Liver (tissue), 9 donors: ENCODE results near the gene KNDC1. TPM values are rescaled to one million over a fixed set of nuclear protein-coding genes. Genes with fewer than 3 reads are reported as not detected.

Source experiments
- DNase-seq: peaks from one replicate; pipeline ENCODE4 v3.0.0-alpha.2; 2017; ENCODE audit warnings: low spot score
- H3K27ac ChIP-seq, 2 donors: one replicate each; pipeline ENCODE4 v1.7.0; 2013; ENCODE audit warnings: inconsistent platforms in 2 of 2, low read length in 2 of 2, control low read depth in 1 of 2, low read depth in 1 of 2, mild to moderate bottlenecking in 1 of 2
- H3K27me3 ChIP-seq, 4 donors: one replicate each; pipeline versions ENCODE4 v1.6.1 to v1.7.0; 2013; ENCODE audit warnings: low read length in 3 of 4, inconsistent platforms in 1 of 4, mild to moderate bottlenecking in 1 of 4, moderate library complexity in 1 of 4; ENCODE audit not compliant: control insufficient read depth in 4 of 4, insufficient read depth in 4 of 4
- H3K36me3 ChIP-seq, 4 donors: one replicate each; pipeline versions ENCODE4 v1.6.1 to v1.7.0; 2013; ENCODE audit warnings: low read length in 3 of 4, mild to moderate bottlenecking in 3 of 4, low read depth in 1 of 4, moderate library complexity in 1 of 4; ENCODE audit not compliant: control insufficient read depth in 4 of 4, insufficient read depth in 3 of 4
- H3K4me1 ChIP-seq, 4 donors: one replicate each; pipeline versions ENCODE4 v1.6.1 to v1.7.0; 2013; ENCODE audit warnings: low read length in 3 of 4, mild to moderate bottlenecking in 3 of 4, moderate library complexity in 1 of 4; ENCODE audit not compliant: control insufficient read depth in 4 of 4, insufficient read depth in 4 of 4
- H3K4me3 ChIP-seq, 3 donors: one replicate each; pipeline versions ENCODE4 v1.6.1 to v1.7.0; 2013; ENCODE audit warnings: low read length in 3 of 3, control low read depth in 1 of 3, low read depth in 1 of 3, mild to moderate bottlenecking in 1 of 3
- H3K9ac ChIP-seq, 2 donors: one replicate each; pipeline ENCODE4 v1.7.0; 2013; ENCODE audit warnings: low read length in 2 of 2, mild to moderate bottlenecking in 2 of 2, moderate library complexity in 2 of 2, control low read depth in 1 of 2, low read depth in 1 of 2
- H3K9me3 ChIP-seq, 4 donors: one replicate each; pipeline versions ENCODE4 v1.6.1 to v1.7.0; 2013; ENCODE audit warnings: low read length in 3 of 4; ENCODE audit not compliant: control insufficient read depth in 4 of 4
- FOXA1 ChIP-seq: IDR thresholded peaks from 2 replicates; pipeline ENCODE4 v1.6.1; 2016; ENCODE audit warnings: antibody characterized with exemption
- GABPA ChIP-seq, 2 donors: IDR thresholded peaks in 1 of 2; conservative IDR thresholded peaks in 1 of 2; 2 replicates each; pipeline ENCODE4 v1.6.1; 2016; ENCODE audit warnings: antibody characterized with exemption in 2 of 2, mild to moderate bottlenecking in 1 of 2, moderate library complexity in 1 of 2
- HNF4A ChIP-seq, 2 donors: conservative IDR thresholded peaks; 2 replicates each; pipeline ENCODE4 v1.6.1; 2016; ENCODE audit warnings: antibody characterized with exemption in 2 of 2, mild to moderate bottlenecking in 2 of 2
- JUND ChIP-seq, 2 donors: IDR thresholded peaks; 2 replicates each; pipeline ENCODE4 v1.6.1; 2016; ENCODE audit warnings: antibody characterized with exemption in 2 of 2
- NR2F2 ChIP-seq: IDR thresholded peaks from 2 replicates; pipeline ENCODE4 v1.6.1; 2016; ENCODE audit warnings: antibody characterized with exemption
- RAD21 ChIP-seq, 2 donors: IDR thresholded peaks; 2 replicates each; pipeline ENCODE4 v1.6.1; 2016; ENCODE audit warnings: antibody characterized with exemption in 2 of 2, mild to moderate bottlenecking in 2 of 2
- RXRA ChIP-seq, 2 donors: IDR thresholded peaks; 2 replicates each; pipeline ENCODE4 v1.6.1; 2017 to 2018; ENCODE audit warnings: antibody characterized with exemption in 2 of 2, mild to moderate bottlenecking in 1 of 2
- SP1 ChIP-seq: IDR thresholded peaks from 2 replicates; pipeline ENCODE4 v1.6.1; 2018; ENCODE audit warnings: antibody characterized with exemption, mild to moderate bottlenecking
- TAF1 ChIP-seq: conservative IDR thresholded peaks from 2 replicates; pipeline ENCODE4 v1.6.1; 2016; ENCODE audit warnings: antibody characterized with exemption, mild to moderate bottlenecking
- YY1 ChIP-seq: IDR thresholded peaks from 2 replicates; pipeline ENCODE4 v1.6.1; 2016; ENCODE audit warnings: antibody characterized with exemption, mild to moderate bottlenecking
- WGBS: extraction: QIAGEN DNeasy Blood & Tissue Kit; methylation state at CpG from one replicate; pipeline ENCODE4 v1.1.7; 2013; 5-methylcytosine and 5-hydroxymethylcytosine counted together
- polyA plus RNA-seq, 2 donors: library from polyadenylated mRNA; stranded (reverse) in 1 of 2; unstranded in 1 of 2; fragments of 200-250 nt in 1 of 2; fragments of >200 nt in 1 of 2; fragmentation: Nextera tagmentation in 1 of 2; extraction: Ambion mirVana in 1 of 2; gene quantifications; one replicate each; pipeline versions ENCODE4 v1.2.1 to v1.2.3, GENCODE V29; 2013 to 2015
- total RNA-seq, 2 donors: library from RNA; depleted of rRNA; stranded (reverse); fragments of >200 nt; gene quantifications; one replicate each; pipeline ENCODE4 v1.2.3, GENCODE V29; 2014
- TF ChIP-seq, protein P1 (sequence below): IDR thresholded peaks from 2 replicates; pipeline ENCODE4 v1.6.1; 2016; ENCODE audit warnings: antibody characterized with exemption
- TF ChIP-seq, protein P2 (sequence below): IDR thresholded peaks from 2 replicates; pipeline ENCODE4 v1.6.1; 2016; ENCODE audit warnings: antibody characterized with exemption, mild to moderate bottlenecking
- TF ChIP-seq, protein P3 (sequence below): fragments of 150-350 bp; IDR thresholded peaks from 2 replicates; pipeline ENCODE4 v1.5.1; 2017; ENCODE audit warnings: improper control_type of control experiment, low read depth, low read length; ENCODE audit not compliant: missing input control
- TF ChIP-seq, protein P4 (sequence below): IDR thresholded peaks from 2 replicates; pipeline ENCODE4 v1.6.1; 2016; ENCODE audit warnings: antibody characterized with exemption
- donor health status: healthy.
- donor health status: healthy.
- donor health status: healthy.
- donor health status: healthy.
- donor health status: healthy.

Gene KNDC1
- total and polyA plus RNA-seq, 4 donors: 0.53 to 12.9 (median 4.3) TPM

DNA sequence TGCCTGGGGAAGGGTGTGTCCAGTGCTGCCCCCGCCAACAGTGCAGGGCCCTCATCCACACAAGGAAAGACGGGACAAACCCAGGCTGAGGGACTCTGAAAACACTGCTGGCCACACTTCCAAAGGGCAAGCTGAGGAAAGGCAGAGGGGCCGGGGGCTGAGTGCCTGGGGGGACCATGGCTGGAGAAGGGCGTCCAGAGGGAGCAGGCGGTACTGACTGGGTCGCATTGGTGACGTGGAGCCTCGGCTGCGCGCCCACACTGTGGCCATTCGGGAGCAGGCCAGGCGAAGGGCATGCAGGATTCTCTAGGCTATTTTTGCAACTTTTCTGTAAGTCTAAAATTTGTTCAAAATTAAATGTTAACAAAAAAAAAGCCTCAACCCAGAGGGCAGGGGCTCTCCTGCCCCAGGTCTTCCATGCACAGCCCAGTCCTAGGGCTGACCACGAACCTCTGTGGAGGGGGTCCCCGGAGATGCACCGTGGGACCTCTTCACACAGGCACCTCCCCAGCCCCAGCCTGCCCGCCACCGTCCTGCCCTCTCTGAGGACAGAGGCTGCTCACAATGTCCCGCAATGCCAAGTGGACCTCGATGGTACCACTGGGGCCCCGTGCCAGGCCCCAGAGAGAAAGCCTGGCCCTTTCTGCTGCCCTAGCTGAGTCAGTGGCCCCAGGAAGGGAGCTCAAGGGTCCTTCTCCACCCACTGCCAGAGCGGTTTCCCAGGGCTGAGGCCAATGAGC, 106.2 kb downstream of the KNDC1 start:
- no peak overlapping the region for H3K9ac ChIP-seq
- TF ChIP-seq, protein P1, sequence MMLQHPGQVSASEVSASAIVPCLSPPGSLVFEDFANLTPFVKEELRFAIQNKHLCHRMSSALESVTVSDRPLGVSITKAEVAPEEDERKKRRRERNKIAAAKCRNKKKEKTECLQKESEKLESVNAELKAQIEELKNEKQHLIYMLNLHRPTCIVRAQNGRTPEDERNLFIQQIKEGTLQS: no peak
- TF ChIP-seq, protein P2, sequence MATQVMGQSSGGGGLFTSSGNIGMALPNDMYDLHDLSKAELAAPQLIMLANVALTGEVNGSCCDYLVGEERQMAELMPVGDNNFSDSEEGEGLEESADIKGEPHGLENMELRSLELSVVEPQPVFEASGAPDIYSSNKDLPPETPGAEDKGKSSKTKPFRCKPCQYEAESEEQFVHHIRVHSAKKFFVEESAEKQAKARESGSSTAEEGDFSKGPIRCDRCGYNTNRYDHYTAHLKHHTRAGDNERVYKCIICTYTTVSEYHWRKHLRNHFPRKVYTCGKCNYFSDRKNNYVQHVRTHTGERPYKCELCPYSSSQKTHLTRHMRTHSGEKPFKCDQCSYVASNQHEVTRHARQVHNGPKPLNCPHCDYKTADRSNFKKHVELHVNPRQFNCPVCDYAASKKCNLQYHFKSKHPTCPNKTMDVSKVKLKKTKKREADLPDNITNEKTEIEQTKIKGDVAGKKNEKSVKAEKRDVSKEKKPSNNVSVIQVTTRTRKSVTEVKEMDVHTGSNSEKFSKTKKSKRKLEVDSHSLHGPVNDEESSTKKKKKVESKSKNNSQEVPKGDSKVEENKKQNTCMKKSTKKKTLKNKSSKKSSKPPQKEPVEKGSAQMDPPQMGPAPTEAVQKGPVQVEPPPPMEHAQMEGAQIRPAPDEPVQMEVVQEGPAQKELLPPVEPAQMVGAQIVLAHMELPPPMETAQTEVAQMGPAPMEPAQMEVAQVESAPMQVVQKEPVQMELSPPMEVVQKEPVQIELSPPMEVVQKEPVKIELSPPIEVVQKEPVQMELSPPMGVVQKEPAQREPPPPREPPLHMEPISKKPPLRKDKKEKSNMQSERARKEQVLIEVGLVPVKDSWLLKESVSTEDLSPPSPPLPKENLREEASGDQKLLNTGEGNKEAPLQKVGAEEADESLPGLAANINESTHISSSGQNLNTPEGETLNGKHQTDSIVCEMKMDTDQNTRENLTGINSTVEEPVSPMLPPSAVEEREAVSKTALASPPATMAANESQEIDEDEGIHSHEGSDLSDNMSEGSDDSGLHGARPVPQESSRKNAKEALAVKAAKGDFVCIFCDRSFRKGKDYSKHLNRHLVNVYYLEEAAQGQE: no peak
- TF ChIP-seq, protein P3, sequence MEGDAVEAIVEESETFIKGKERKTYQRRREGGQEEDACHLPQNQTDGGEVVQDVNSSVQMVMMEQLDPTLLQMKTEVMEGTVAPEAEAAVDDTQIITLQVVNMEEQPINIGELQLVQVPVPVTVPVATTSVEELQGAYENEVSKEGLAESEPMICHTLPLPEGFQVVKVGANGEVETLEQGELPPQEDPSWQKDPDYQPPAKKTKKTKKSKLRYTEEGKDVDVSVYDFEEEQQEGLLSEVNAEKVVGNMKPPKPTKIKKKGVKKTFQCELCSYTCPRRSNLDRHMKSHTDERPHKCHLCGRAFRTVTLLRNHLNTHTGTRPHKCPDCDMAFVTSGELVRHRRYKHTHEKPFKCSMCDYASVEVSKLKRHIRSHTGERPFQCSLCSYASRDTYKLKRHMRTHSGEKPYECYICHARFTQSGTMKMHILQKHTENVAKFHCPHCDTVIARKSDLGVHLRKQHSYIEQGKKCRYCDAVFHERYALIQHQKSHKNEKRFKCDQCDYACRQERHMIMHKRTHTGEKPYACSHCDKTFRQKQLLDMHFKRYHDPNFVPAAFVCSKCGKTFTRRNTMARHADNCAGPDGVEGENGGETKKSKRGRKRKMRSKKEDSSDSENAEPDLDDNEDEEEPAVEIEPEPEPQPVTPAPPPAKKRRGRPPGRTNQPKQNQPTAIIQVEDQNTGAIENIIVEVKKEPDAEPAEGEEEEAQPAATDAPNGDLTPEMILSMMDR: no peak
- TF ChIP-seq SP1 (no peak), GABPA (IDR thresholded peaks at IDR 0.05 in 1 of 2, conservative IDR thresholded peaks at IDR 0.05 in 1 of 2) (no peak), NR2F2 (no peak), HNF4A (conservative IDR thresholded peaks at IDR 0.05) (no peak), TAF1 (no peak), RAD21 (IDR thresholded peaks at IDR 0.05) (no peak), JUND (IDR thresholded peaks at IDR 0.05) (no peak), FOXA1 (no peak), YY1 (no peak)
- TF ChIP-seq, protein P4, sequence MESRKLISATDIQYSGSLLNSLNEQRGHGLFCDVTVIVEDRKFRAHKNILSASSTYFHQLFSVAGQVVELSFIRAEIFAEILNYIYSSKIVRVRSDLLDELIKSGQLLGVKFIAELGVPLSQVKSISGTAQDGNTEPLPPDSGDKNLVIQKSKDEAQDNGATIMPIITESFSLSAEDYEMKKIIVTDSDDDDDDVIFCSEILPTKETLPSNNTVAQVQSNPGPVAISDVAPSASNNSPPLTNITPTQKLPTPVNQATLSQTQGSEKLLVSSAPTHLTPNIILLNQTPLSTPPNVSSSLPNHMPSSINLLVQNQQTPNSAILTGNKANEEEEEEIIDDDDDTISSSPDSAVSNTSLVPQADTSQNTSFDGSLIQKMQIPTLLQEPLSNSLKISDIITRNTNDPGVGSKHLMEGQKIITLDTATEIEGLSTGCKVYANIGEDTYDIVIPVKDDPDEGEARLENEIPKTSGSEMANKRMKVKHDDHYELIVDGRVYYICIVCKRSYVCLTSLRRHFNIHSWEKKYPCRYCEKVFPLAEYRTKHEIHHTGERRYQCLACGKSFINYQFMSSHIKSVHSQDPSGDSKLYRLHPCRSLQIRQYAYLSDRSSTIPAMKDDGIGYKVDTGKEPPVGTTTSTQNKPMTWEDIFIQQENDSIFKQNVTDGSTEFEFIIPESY: no peak
- 96% methylated on average over 21 of the region's 21 CpGs for WGBS

DNA sequence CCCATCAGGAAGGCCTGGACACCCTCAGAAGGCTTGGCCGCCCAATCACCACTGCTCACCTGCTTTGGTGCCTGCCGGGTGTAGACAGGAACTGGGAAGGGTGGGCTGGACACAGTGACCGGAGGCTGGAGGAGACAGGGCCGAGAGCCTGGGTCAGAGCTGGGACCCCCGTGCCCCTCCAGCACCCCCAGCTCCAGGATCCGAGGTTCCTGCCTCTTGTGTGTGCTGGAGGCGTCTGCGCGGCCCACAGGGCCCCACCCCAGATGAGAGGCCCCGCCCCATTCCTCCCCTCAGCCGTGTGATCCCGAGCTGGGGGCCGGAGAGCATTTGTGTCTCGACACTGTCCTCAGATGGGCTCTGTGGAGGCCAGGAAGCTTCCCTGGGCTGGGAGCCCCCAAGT, 107.3 kb downstream of the KNDC1 start:
- Histone ChIP-seq H3K36me3 (peaks cover 7 to 28% (median 12%) of the 10 kb centered on the region in 4 donors), H3K9me3 (no peaks in the 10 kb centered on the region)
- 91% methylated on average over 14 of the region's 14 CpGs for WGBS
- TF ChIP-seq, protein P2: no peak
- TF ChIP-seq RXRA (IDR thresholded peaks at IDR 0.05) (no peak), SP1 (no peak), GABPA (IDR thresholded peaks at IDR 0.05 in 1 of 2, conservative IDR thresholded peaks at IDR 0.05 in 1 of 2) (no peak), YY1 (no peak)
- TF ChIP-seq, protein P3: no peak
- TF ChIP-seq, protein P4: no peak

More for the DNA sequence above, 106.2 kb downstream of the KNDC1 start:
- Histone ChIP-seq H3K27me3 (no peaks in the 10 kb centered on the region), H3K4me3 (no peak overlapping the region), H3K36me3 (peaks cover 7 to 25% (median 11%) of the 10 kb centered on the region in 4 donors), H3K4me1 (peaks cover 1 to 4% (median 3%) of the 10 kb centered on the region in 4 donors), H3K9me3 (no peaks in the 10 kb centered on the region), H3K27ac (no peak overlapping the region)
- DNase-seq: no peak

More for the DNA sequence above, 107.3 kb downstream of the KNDC1 start:
- H3K9ac ChIP-seq: no peak overlapping the region
- H3K27me3 ChIP-seq: no peaks in the 10 kb centered on the region
- H3K4me1 ChIP-seq: peaks cover 0 to 2% (median 0%) of the 10 kb centered on the region in 4 donors
- DNase-seq: no peak
- H3K27ac ChIP-seq: no peak overlapping the region
- H3K4me3 ChIP-seq: no peak overlapping the region
